ENCODE data around the gene WDR13. TPM values are rescaled to one million over a fixed set of nuclear protein-coding genes. Genes with fewer than 3 reads are reported as not detected.

WDR13 gene
- total RNA-seq, 1 experiment from 2014 or later: 48.1 TPM

DNA sequence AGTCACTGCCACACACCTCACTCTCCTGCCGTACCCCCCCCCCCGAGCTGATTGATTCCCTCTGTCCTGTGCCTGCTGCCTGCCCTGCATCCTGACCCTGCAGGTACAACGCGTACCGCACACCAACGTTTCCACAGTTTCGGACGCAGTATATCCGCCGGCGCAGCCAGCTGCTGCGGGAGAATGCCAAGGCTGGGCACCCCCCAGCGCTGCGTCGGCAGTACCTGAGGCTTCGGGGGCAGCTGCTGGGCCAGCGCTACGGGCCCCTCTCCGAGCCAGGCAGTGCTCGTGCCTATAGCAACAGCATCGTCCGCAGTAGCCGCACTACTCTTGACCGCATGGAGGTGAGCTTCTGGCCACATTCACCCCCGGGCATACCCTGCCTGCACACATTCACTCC, 1.3 kb downstream of the WDR13 start:
- no TSS peak for BruUV-seq (replicated peaks)
- DNase-seq (ENCODE audit: low spot score): no peak
- no peaks in the 10 kb centered on the region for H3K4me1 ChIP-seq (ENCODE audit: insufficient read depth, low read length, poor library complexity, severe bottlenecking)
- TF ChIP-seq, protein P1, sequence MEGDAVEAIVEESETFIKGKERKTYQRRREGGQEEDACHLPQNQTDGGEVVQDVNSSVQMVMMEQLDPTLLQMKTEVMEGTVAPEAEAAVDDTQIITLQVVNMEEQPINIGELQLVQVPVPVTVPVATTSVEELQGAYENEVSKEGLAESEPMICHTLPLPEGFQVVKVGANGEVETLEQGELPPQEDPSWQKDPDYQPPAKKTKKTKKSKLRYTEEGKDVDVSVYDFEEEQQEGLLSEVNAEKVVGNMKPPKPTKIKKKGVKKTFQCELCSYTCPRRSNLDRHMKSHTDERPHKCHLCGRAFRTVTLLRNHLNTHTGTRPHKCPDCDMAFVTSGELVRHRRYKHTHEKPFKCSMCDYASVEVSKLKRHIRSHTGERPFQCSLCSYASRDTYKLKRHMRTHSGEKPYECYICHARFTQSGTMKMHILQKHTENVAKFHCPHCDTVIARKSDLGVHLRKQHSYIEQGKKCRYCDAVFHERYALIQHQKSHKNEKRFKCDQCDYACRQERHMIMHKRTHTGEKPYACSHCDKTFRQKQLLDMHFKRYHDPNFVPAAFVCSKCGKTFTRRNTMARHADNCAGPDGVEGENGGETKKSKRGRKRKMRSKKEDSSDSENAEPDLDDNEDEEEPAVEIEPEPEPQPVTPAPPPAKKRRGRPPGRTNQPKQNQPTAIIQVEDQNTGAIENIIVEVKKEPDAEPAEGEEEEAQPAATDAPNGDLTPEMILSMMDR (conservative IDR thresholded peaks at IDR 0.05; ENCODE audit: low read depth, low read length): no peak
- peak overlapping the region; percentile 69 for H3K4me3 ChIP-seq (ENCODE audit: low read depth, low read length, poor library complexity, severe bottlenecking)
- intact Hi-C loops (cut with micrococcal nuclease; ENCODE audit: unreplicated experiment): loop anchor here (5.0 kb wide), 1 partner anchor 319 kb away; the partner anchor contains the start of gene PIM2
- peaks cover 20% of the 10 kb centered on the region for H3K36me3 ChIP-seq (ENCODE audit: insufficient read depth, low read length, poor library complexity, severe bottlenecking)
- no peak overlapping the region for H3K27ac ChIP-seq (ENCODE audit: low read depth, low read length, poor library complexity, severe bottlenecking)
- ChIA-PET POLR2A (ENCODE audit: low non-redundant PET) (interaction anchor here (0.5 kb wide), 1 partner anchor 72 kb away, joined by 8 read pairs; no protein-coding TSS in a partner anchor), CTCF (no interaction called here)
- H3K9me3 ChIP-seq (ENCODE audit: low read depth, low read length, poor library complexity, severe bottlenecking): no peaks in the 10 kb centered on the region
- no peaks in the 10 kb centered on the region for H3K27me3 ChIP-seq (replicated peaks; ENCODE audit: insufficient read depth, low read depth, low read length, poor library complexity)

- Histone ChIP-seq H3K27me3 (replicated peaks; ENCODE audit: insufficient read depth, low read depth, low read length, poor library complexity) (no peaks in the 10 kb centered on the region), H3K4me3 (ENCODE audit: low read depth, low read length, poor library complexity, severe bottlenecking) (no peak overlapping the region), H3K4me1 (ENCODE audit: insufficient read depth, low read length, poor library complexity, severe bottlenecking) (no peaks in the 10 kb centered on the region), H3K36me3 (ENCODE audit: insufficient read depth, low read length, poor library complexity, severe bottlenecking) (peaks cover 21% of the 10 kb centered on the region), H3K9me3 (ENCODE audit: low read depth, low read length, poor library complexity, severe bottlenecking) (no peaks in the 10 kb centered on the region), H3K27ac (ENCODE audit: low read depth, low read length, poor library complexity, severe bottlenecking) (no peak overlapping the region)
- POLR2A ChIA-PET (ENCODE audit: low non-redundant PET): no interaction called here
- no TSS peak for BruUV-seq (replicated peaks)
- intact Hi-C loops (cut with micrococcal nuclease; ENCODE audit: unreplicated experiment): loop anchor here (5.0 kb wide), 1 partner anchor 318 kb away; the partner anchor contains the start of gene PIM2
- CTCF ChIA-PET: no interaction called here
- TF ChIP-seq, protein P1 (conservative IDR thresholded peaks at IDR 0.05; ENCODE audit: low read depth, low read length): no peak
- no peak for TF ChIP-seq EZH2 (IDR thresholded peaks at IDR 0.05; ENCODE audit: borderline replicate concordance, low read depth, low read length, poor library complexity, severe bottlenecking)
- no peak for DNase-seq (ENCODE audit: low spot score)
Observed at GRCh38 chrX:48599341-48599740, 2.0 kb downstream of the WDR13 start.

GRCh38 chrX:48600226-48600625, 2.9 kb downstream of the WDR13 start:
- POLR2A ChIA-PET (ENCODE audit: low non-redundant PET): no interaction called here
- no TSS peak for BruUV-seq (replicated peaks)

More at GRCh38 chrX:48600226-48600625, 2.9 kb downstream of the WDR13 start:
- H3K36me3 ChIP-seq (ENCODE audit: insufficient read depth, low read length, poor library complexity, severe bottlenecking): peaks cover 21% of the 10 kb centered on the region
- CTCF ChIA-PET: no interaction called here
- intact Hi-C loops (cut with micrococcal nuclease; ENCODE audit: unreplicated experiment): no loop called here
- H3K9me3 ChIP-seq (ENCODE audit: low read depth, low read length, poor library complexity, severe bottlenecking): no peaks in the 10 kb centered on the region
- H3K4me3 ChIP-seq (ENCODE audit: low read depth, low read length, poor library complexity, severe bottlenecking): no peak overlapping the region
- H3K27me3 ChIP-seq (replicated peaks; ENCODE audit: insufficient read depth, low read depth, low read length, poor library complexity): no peaks in the 10 kb centered on the region
- H3K4me1 ChIP-seq (ENCODE audit: insufficient read depth, low read length, poor library complexity, severe bottlenecking): no peaks in the 10 kb centered on the region
- H3K27ac ChIP-seq (ENCODE audit: low read depth, low read length, poor library complexity, severe bottlenecking): no peak overlapping the region
- TF ChIP-seq EZH2 (IDR thresholded peaks at IDR 0.05; ENCODE audit: borderline replicate concordance, low read depth, low read length, poor library complexity, severe bottlenecking): no peak
- TF ChIP-seq, protein P1 (conservative IDR thresholded peaks at IDR 0.05; ENCODE audit: low read depth, low read length): no peak
- DNase-seq (ENCODE audit: low spot score): no peak
